Measurements from ENCODE around the gene LGR6. TPM values are rescaled to one million over a fixed set of nuclear protein-coding genes. Genes with fewer than 3 reads are reported as not detected.

The LGR6 gene
- total RNA-seq, 1 experiment from 2014 or later, result not detected

- in situ Hi-C loops (cut with HindIII; ENCODE audit: low pct_unique_long_range_greater_than_20kb, low sequenced_read_pairs), result no loop called here
- DNase-seq (ENCODE audit: low read depth), result no peak
These were observed 14.8 kb downstream of the LGR6 start for GRCh38 chr1:202208351-202208857.

GRCh38 chr1:202210385-202210784 lies 16.8 kb downstream of the LGR6 start:
- in situ Hi-C loops (cut with HindIII; ENCODE audit: low pct_unique_long_range_greater_than_20kb, low sequenced_read_pairs), result no loop called here
- no peak for DNase-seq (ENCODE audit: low read depth)

- DNase-seq (ENCODE audit: low read depth), result no peak
- in situ Hi-C loops (cut with HindIII; ENCODE audit: low pct_unique_long_range_greater_than_20kb, low sequenced_read_pairs), result no loop called here
These were observed 17.4 kb downstream of the LGR6 start for GRCh38 chr1:202210969-202211368.

GRCh38 chr1:202212787-202213186 lies 19.2 kb downstream of the LGR6 start:
- in situ Hi-C loops (cut with HindIII; ENCODE audit: low pct_unique_long_range_greater_than_20kb, low sequenced_read_pairs), result no loop called here

GRCh38 chr1:202213361-202214088 lies 19.9 kb downstream of the LGR6 start:
- in situ Hi-C loops (cut with HindIII; ENCODE audit: low pct_unique_long_range_greater_than_20kb, low sequenced_read_pairs), result no loop called here
- DNase-seq (ENCODE audit: low read depth), result no peak

More at GRCh38 chr1:202212787-202213186, 19.2 kb downstream of the LGR6 start:
- DNase-seq (ENCODE audit: low read depth), result no peak

GRCh38 chr1:202214089-202214843 lies 20.7 kb downstream of the LGR6 start:
- in situ Hi-C loops (cut with HindIII; ENCODE audit: low pct_unique_long_range_greater_than_20kb, low sequenced_read_pairs), result no loop called here
- DNase-seq (ENCODE audit: low read depth), result no peak

- DNase-seq (ENCODE audit: low read depth), result no peak
- in situ Hi-C loops (cut with HindIII; ENCODE audit: low pct_unique_long_range_greater_than_20kb, low sequenced_read_pairs), result no loop called here
These were observed 22.0 kb downstream of the LGR6 start for GRCh38 chr1:202215472-202216130.

- in situ Hi-C loops (cut with HindIII; ENCODE audit: low pct_unique_long_range_greater_than_20kb, low sequenced_read_pairs), result no loop called here
- DNase-seq (ENCODE audit: low read depth), result no peak
These were observed 23.1 kb downstream of the LGR6 start for GRCh38 chr1:202216691-202217090.

- DNase-seq (ENCODE audit: low read depth), result no peak
- in situ Hi-C loops (cut with HindIII; ENCODE audit: low pct_unique_long_range_greater_than_20kb, low sequenced_read_pairs), result no loop called here
These were observed 23.9 kb downstream of the LGR6 start for GRCh38 chr1:202217516-202217915.

- in situ Hi-C loops (cut with HindIII; ENCODE audit: low pct_unique_long_range_greater_than_20kb, low sequenced_read_pairs), result no loop called here
- no peak for DNase-seq (ENCODE audit: low read depth)
These were observed 24.4 kb downstream of the LGR6 start for GRCh38 chr1:202217951-202218350.

GRCh38 chr1:202220733-202221132 lies 27.1 kb downstream of the LGR6 start:
- no peak for DNase-seq (ENCODE audit: low read depth)
- in situ Hi-C loops (cut with HindIII; ENCODE audit: low pct_unique_long_range_greater_than_20kb, low sequenced_read_pairs), result no loop called here

GRCh38 chr1:202221911-202222909 lies 28.6 kb downstream of the LGR6 start:
- in situ Hi-C loops (cut with HindIII; ENCODE audit: low pct_unique_long_range_greater_than_20kb, low sequenced_read_pairs), result no loop called here
- DNase-seq (ENCODE audit: low read depth), result no peak

GRCh38 chr1:202223121-202223860 lies 29.7 kb downstream of the LGR6 start:
- in situ Hi-C loops (cut with HindIII; ENCODE audit: low pct_unique_long_range_greater_than_20kb, low sequenced_read_pairs), result no loop called here

GRCh38 chr1:202224453-202224852 lies 30.9 kb downstream of the LGR6 start:
- DNase-seq (ENCODE audit: low read depth), result no peak
- in situ Hi-C loops (cut with HindIII; ENCODE audit: low pct_unique_long_range_greater_than_20kb, low sequenced_read_pairs), result no loop called here

More at GRCh38 chr1:202223121-202223860, 29.7 kb downstream of the LGR6 start:
- no peak for DNase-seq (ENCODE audit: low read depth)

- no peak for DNase-seq (ENCODE audit: low read depth)
- in situ Hi-C loops (cut with HindIII; ENCODE audit: low pct_unique_long_range_greater_than_20kb, low sequenced_read_pairs), result no loop called here
These were observed 31.5 kb downstream of the LGR6 start for GRCh38 chr1:202225131-202225530.

- no peak for DNase-seq (ENCODE audit: low read depth)
These were observed 33.6 kb downstream of the LGR6 start for GRCh38 chr1:202227053-202227672.

GRCh38 chr1:202227997-202228401 lies 34.4 kb downstream of the LGR6 start:
- DNase-seq (ENCODE audit: low read depth), result no peak
- in situ Hi-C loops (cut with HindIII; ENCODE audit: low pct_unique_long_range_greater_than_20kb, low sequenced_read_pairs), result no loop called here

More at GRCh38 chr1:202227053-202227672, 33.6 kb downstream of the LGR6 start:
- in situ Hi-C loops (cut with HindIII; ENCODE audit: low pct_unique_long_range_greater_than_20kb, low sequenced_read_pairs), result no loop called here

Measured in Caki2 (cell line).